GM19438 (cell line): ENCODE data around the gene ZNF683.
"Not testable (repeated sequence)": the region's sequence is repeated elsewhere in the genome, so short reads cannot be mapped to it uniquely, and the experiment has no call there.

Experiments
- ATAC-seq: cut with Tn5 transposase; IDR thresholded peaks from one replicate; pipeline ENCODE4 v1.9.1; 2021; ENCODE audit warnings: low read depth; ENCODE audit not compliant: unreplicated experiment

Gene ZNF683

DNA sequence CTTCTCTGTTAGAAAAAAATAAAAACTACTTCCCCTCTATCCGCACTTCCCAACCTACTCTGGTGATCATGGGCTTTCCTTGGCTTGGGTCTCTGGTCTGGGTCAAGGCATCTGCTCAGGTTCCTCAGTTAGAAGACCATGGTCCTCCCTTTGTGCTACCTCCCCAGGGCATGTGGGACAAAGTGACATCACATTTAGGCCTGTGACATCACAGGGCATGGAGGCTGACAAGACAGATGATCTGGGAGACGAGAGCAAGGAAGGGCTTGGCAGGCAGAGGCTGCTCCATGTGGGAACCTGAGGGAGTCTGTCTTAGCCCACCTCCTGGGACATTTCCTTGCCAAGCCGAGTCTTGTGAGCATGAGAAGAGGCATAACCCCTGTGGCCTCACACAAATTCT is at the start of gene ZNF683:
ZNF683 (minus strand) TSS at position 140 of the 400 bp plus-strand sequence. CDS start 4,179 bp downstream, outside the sequence.
- not testable (repeated sequence) for ATAC-seq

DNA sequence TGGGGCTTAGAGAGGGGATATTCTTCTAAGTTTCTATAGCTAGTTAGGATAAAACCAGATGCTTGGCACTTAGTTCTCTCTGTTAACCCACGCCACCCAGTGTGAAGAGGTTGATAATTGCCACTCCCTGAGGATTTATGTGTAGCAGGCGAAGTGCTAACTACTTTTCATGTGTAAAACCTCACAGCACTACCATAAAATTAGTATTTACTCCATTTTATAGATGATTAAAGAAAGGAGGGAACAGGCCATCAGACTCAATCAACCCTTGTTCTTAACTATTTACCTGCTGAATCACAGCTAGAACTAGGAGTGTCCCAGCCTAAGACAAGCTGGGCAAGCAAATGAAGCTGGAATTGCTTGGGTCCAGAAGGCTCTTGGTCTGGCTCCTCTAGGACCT is 46.9 kb upstream of the ZNF683 start:
- no peak for ATAC-seq

DNA sequence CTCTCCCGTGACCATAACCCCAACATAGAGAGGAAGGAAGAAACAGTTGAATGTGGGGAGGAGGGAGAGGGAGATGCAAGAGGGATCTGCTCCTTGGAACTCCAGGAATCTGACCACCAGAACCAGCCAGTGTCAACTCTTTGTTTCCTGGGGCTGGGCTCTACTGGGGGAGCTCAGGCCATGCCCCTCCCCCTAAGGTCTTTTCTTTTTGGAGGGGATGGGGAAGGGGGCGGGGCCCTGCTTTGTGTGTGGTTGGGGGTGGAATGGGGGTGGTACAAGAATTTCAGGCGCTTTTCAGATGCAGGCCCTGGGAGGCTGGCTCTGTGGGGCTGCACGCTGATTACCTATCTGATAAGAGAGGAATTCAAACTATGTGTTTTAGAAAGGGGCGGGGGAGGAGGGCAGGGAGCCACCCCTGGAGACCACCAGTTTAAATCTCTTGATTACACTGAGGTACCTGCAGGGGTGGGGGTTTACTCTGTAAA is 46.4 kb upstream of the ZNF683 start:
- no peak for ATAC-seq

DNA sequence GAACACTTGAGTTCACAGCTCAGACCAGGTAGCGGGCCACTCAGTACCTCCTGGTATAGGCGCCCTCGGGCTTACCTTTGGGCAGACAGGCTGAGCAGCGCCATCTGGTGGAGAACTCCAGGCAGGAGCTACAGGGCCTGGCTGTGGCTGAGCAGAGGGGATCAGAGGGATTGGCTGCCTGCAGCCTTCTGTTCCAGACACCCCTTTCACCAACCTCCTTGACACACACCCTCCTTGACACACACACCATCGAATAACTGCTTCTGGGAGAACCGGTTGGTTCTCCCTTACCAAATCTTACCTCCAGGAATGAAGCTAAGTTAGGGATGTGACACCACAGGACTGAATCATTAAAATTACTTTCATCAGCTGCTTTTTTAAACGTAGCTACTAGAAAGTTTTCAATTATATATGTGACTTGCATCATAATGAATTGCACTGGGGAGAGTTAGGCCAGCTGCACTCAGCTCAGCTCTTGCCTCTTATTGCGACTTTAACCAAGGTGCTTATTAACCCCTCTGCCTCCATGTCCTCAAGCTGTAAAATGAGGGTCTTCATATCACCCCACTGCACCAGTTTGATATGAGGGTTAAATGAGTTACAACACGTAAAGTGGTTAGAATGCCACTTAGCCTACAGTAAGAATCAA is 44.7 kb upstream of the ZNF683 start:
- no peak for ATAC-seq

DNA sequence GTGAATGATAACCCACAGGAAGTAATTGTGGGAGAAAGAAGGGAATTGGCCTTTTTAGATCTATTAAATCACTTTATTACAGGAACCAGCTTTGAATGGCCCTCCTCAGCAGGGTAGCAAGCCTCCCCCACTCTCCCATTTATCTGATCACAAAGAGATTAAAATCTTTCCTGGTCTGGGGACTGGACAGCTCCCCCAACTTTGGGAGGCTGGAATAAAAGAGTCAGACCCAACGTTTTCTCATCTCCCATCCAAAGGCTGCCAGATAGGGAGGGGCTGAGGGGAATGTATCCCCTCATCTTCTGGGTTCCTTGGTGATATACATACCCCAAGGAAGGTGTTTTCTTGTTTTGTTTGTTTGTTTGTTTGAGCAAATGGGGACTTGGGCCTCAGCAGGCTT is 40.5 kb upstream of the ZNF683 start:
- ATAC-seq, result no peak

DNA sequence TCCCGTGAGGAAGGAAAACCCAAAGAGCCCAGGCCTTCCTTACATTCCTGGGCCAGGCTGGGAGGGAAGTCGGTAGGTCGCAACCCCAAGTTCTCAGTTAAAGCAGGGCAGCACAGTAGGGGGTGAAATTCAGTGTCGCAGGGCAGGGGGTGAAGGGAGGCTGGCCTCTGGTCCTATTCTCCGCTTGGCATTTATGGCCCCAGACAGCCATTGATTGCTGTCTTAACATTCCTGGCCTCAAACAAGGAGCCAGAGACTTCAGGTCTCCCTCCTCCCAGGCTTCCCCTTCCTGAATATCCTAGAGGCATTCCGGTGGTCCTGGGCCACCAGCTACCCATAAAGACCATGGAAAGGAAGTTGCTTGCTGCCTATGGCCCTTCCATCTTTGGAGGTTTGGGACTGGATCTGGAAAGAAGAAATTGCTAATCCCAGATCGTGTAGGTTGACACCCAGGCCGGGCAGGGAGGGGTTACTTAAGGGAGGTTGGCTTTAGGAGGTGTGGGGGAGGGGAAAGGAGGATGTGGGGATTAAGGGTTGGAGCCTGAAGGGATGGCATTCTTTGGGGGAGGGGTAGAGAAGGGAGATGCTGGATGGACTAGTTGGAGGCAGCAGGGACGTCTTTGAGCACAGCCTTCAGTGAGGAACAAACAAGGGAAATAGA is 39.8 kb upstream of the ZNF683 start:
- no peak for ATAC-seq

DNA sequence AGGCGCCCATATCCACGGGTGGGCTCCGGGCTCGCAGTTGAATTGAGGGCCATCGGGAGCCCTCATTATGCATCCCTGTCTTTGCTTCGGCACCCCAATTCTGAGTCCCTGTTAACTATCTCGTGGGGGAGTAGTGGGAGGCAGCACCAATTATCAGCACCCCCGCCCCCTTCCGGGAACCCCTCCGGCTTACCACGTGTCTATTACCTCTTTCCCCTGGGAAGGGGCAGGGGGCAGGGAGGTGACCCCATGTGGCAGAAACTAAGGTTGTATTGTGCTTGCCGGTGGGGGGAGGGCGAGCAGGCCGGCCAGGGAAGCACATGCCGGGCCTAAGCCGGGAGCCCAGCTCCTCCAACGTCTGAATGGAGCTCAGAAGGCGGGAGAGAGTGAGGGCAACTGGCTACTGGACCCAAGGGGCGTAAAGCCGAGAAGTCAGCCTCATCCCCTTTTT is 39.1 kb upstream of the ZNF683 start:
- no peak for ATAC-seq

DNA sequence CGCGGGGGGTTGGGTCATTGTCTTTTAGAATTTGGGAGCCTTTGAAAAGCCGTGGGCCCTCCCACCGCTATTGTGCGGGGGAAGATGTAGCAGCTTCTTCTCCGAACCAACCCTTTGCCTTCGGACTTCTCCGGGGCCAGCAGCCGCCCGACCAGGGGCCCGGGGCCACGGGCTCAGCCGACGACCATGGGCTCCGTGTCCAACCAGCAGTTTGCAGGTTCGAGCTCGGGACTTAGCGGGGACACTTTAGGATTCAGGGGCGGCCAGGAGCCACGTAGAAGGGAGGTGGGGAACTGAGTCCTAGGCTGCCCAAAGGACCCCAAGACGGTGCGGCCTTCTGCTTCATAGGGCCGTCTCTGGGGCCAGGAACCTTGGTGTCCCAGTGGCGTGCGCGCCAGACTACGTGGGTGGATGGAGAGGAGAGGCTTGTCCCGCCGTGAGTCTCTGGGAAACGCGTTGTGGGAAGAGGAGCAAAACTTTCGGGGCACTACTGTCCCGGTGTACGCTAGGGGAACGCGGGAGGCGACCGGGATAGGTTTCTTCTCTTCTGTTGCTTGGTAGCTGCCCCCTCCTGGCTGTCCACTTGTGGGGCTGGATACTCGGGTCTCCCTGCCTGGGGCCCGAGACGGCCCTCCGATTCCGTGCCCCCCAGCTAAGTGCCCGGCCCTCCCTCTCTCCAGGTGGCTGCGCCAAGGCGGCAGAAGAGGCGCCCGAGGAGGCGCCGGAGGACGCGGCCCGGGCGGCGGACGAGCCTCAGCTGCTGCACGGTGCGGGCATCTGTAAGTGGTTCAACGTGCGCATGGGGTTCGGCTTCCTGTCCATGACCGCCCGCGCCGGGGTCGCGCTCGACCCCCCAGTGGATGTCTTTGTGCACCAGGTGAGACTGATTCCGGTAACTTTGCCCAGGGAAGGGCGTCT is 38.4 kb upstream of the ZNF683 start, which contains the start of gene LIN28A:
LIN28A (plus strand) TSS at position 112 of the 918 bp plus-strand sequence; CDS start at position 187, 75 bp downstream.
- ATAC-seq, result no peak

DNA sequence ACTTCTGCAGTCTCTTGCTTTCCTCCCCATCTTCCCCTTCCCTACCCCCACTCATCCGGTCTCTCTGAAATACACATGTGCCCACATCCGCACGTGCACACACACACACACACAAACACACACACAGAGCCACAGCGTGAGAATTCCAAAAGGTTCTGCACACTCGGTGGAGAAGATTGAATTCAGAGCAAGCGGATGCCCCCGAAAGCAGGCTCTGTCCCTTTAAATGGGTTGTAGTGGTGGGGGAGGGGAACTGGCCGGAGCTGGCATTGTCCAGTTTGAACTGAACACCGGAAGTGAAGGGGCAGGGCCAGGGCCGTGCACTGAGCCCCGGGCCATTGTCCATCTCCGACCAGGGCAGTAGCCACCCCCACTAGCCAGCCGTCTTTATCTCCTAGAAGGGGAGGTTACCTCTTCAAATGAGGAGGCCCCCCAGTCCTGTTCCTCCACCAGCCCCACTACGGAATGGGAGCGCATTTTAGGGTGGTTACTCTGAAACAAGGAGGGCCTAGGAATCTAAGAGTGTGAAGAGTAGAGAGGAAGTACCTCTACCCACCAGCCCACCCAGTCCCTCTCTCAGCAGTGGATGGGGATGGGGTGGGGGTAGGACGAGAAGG is 36.7 kb upstream of the ZNF683 start:
- no peak for ATAC-seq

DNA sequence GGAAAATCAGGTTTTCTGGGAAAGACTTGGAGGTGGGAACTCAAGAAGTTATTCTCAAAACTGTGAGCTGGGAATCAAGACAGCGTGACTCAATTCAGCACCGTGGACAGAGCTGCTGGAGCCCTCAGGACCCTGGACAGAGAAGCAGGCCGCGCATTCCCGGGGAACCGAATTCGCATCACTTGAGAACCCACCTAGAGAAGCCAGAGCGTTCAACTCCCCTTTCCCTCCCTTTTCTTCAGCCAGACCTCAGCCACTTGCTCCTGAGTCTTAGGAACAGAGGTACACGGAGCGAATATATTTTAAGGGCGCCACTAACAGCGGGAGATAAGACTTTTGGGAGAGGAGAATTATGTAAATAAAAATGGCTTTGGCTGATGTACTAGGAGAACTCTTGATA is 36.1 kb upstream of the ZNF683 start:
- ATAC-seq, result no peak

DNA sequence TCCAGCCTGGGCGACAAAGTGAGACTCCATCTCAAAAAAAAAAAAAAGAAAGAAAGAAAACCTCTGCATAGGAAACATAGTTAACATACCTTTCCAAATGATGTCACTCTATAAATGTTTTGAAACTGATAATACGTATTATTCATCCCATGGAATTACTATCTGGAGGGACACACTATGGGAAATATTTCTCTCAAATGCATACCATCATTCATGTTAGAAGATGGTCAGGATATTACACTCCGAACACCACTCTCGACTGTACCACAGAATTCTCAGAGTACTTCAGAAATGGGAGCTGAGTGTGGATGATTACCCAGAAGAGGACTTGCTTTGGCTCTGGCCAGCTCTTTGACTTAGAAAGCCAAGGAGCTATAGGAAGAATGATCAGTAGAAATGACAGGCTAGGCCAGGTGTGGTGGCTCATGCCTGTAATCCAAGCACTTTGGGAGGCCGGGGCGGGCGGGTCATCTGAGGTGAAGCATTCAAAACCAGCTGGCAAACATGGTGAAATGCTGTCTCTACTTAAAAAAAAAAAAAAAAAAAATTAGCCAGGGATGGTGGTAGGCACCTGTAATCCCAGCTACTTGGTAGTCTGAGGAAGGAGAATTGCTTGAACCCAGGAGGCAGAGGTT is 32.8 kb upstream of the ZNF683 start:
- ATAC-seq, result no peak

DNA sequence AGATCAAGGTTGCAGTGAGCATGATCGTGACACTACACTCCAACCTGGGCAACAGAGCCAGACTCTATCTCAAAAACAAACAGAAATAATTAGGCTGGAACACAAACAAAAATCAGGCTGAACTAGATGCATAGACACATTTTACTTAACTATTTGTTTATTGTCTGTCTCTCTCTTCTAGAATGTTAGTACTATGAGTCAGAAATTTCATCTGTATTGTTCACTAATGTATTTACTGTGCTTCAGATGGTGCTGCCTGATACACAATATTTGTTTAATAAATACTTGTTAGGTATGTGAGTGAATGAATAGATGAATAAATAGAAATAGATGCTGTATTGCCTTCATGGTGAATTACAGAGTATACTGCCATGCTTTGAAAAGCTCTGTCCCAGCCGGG is 32.1 kb upstream of the ZNF683 start:
- no peak for ATAC-seq

DNA sequence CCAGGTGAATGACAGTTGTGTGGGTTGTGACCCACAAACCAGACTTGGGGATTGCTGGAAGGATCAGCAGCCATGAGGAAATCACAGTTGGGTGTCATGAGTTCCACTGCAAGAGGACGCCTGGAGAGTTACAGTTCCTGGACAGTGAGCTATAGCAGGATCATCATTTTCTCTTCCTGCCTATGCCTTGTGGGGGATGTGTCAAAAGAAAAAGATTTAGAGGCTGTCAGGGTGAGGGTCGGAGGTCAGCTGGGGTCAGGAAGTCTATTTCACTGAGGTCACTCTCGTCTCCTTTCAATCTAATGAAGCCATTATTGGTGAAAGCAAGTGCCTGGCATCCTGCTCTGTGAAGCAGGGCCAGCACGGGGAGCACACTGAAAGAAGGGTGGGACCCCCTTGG is 31.1 kb upstream of the ZNF683 start:
- no peak for ATAC-seq

DNA sequence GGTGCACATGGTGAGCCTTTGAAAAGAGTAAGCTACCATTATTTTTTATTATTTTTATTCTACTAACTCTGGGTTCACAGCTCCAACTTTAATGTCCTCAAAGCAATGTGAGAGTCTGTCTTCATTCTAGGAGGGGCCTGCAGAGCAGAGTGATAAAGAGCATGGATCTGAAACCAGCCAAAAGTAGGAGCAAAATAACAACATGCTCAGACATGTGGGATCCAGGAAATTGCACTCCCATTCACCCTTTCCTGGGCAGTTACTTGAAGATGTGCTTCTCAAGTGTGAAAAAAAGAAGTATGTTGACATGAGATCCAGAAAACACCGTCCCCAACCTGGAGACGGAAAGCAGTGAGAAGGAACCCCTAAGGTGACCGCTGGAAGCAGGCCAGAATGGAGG is 29.3 kb upstream of the ZNF683 start:
- ATAC-seq, result no peak

DNA sequence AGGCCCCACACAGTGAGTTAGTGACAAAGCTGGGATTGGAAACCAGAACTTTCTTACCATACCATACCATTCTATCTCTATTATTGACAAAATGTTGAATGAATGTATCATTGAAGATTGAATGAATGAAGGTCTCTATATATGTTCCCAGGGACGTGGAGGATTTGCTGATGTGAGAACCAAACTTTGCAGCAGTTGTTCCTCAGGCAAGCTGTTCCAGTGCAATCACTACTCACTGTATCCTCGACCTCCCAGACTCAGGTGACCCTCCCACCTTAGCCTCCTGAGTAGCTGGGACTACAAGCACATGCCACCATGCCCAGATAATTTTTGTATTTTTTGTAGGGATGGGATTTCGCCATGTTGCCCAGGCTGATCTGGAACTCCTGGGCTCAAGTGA is 26.5 kb upstream of the ZNF683 start:
- ATAC-seq, result no peak

DNA sequence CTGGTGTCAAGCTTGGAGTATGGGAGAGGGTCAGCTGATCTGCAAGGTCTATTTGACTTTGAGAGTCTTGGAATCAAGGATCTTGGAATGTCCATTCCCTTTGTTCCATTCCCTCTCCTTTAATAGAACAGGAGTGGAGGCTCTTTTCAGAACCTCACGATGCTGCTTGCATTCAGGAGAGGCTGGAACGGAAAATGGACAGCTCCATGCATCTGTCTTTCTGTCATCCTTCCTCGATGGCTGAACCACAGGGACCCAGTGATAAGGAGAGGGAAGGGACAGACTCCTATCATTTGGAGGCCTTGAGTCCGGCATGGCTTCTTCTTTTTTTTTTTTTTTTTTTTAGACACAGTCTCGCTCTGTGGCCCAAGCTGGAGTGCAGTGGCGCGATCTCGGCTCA is 23.2 kb upstream of the ZNF683 start:
- no peak for ATAC-seq

DNA sequence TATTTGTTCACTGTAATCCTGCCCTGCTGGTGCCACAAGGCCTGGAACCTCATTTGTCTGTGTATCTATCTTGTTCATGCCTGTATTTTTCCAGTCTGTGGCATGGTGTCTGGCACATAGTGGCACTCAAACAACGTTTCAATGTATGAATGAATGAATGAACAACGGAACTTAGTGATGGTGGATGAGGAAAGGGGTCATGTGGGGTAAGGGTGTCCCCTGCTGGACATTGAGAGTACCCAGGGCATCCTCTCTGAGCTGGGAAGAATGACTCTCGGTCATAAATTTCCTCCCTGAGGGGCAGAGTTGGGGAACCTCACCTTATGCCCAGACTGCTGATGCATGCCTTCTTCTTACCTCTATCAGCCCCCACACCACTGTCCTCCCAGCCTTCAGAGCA is 18.9 kb upstream of the ZNF683 start:
- ATAC-seq, result no peak

DNA sequence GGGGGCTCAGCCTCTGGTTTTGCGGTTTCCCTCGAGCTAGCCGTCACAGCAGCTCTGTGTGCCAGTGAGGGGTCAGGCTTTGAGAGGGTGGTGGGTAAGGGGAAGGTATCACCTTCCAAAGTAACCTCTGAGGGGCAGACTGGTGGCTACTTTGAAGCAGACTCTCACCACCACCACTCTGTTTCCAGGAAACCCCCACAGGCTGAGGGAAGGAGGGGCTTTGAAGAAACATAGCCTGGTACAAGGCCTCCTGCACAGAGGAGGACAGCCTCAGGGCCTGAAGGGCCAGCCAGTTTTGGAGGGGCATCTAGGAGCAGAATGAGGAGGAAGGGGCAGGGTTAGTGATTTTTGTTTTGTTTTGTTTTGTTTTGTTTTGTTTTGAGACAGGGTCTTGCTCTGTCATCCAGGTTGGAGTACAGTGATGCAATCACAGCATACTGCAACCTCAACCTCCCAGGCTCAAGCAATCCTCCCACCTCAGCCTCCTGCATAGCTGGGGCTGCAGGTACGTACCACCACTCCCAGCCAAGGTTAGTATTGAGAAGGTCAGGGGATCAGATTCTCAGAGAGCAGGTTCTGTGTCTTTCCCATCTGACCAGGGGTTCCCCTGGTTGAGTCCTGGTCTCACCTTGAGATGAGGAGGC is 17.2 kb upstream of the ZNF683 start:
- no peak for ATAC-seq

DNA sequence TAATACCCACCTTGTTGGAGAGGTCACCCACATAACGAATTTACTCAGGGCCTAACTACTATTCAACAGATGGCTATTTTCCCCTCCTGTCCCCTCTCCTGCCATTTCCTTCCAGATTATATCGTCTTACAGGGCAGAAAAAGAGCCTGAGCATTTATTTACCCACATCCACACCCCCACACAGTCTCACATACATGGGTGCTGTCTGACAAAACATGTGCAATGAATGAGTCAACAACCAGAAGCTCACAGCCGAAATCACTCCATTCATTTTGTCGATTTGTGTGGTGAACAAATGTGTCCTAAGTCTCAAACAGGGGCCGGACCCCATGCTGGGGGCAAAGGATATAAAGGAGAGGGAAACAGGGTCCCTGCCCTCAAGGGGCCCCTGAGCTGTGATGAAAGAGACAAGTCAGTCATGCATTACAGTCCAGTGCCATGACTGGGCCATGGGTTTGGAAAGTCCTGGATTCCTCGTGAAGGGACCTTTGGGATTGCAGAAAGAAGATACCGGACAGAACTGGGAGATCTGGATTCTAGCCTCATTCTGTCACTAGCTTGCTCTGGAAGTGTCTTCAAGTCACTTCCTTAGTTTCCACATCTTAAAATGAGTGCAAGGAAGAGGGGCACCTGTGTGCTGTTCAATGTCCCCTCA is 16.4 kb upstream of the ZNF683 start:
- no peak for ATAC-seq
